Measurements from ENCODE around the gene SCLY.

The SCLY gene

GRCh38 chr2:238082151-238082550, 21.4 kb downstream of the SCLY start:
- no peak overlapping the region for H3K4me3 ChIP-seq (replicated peaks; ENCODE audit: low read depth, low read length)
- TF ChIP-seq, protein P1, sequence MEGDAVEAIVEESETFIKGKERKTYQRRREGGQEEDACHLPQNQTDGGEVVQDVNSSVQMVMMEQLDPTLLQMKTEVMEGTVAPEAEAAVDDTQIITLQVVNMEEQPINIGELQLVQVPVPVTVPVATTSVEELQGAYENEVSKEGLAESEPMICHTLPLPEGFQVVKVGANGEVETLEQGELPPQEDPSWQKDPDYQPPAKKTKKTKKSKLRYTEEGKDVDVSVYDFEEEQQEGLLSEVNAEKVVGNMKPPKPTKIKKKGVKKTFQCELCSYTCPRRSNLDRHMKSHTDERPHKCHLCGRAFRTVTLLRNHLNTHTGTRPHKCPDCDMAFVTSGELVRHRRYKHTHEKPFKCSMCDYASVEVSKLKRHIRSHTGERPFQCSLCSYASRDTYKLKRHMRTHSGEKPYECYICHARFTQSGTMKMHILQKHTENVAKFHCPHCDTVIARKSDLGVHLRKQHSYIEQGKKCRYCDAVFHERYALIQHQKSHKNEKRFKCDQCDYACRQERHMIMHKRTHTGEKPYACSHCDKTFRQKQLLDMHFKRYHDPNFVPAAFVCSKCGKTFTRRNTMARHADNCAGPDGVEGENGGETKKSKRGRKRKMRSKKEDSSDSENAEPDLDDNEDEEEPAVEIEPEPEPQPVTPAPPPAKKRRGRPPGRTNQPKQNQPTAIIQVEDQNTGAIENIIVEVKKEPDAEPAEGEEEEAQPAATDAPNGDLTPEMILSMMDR (IDR thresholded peaks at IDR 0.05; ENCODE audit: low read length, missing control alignments): no peak
- no peak for DNase-seq (ENCODE audit: low read depth)

GRCh38 chr2:238082827-238083226, 22.0 kb downstream of the SCLY start:
- TF ChIP-seq, protein P1 (IDR thresholded peaks at IDR 0.05; ENCODE audit: low read length, missing control alignments): no peak
- no peak overlapping the region for H3K4me3 ChIP-seq (replicated peaks; ENCODE audit: low read depth, low read length)
- no peak for DNase-seq (ENCODE audit: low read depth)

- DNase-seq (ENCODE audit: low read depth): no peak
- H3K4me3 ChIP-seq (replicated peaks; ENCODE audit: low read depth, low read length): no peak overlapping the region
- TF ChIP-seq, protein P1 (IDR thresholded peaks at IDR 0.05; ENCODE audit: low read length, missing control alignments): no peak
Measured at GRCh38 chr2:238083919-238084318, 23.1 kb downstream of the SCLY start.

- no peak overlapping the region for H3K4me3 ChIP-seq (replicated peaks; ENCODE audit: low read depth, low read length)
- no peak for DNase-seq (ENCODE audit: low read depth)
- TF ChIP-seq, protein P1 (IDR thresholded peaks at IDR 0.05; ENCODE audit: low read length, missing control alignments): no peak
Measured at GRCh38 chr2:238084761-238085160, 24.0 kb downstream of the SCLY start.

GRCh38 chr2:238085899-238086298, 25.1 kb downstream of the SCLY start:
- DNase-seq (ENCODE audit: low read depth): no peak
- H3K4me3 ChIP-seq (replicated peaks; ENCODE audit: low read depth, low read length): no peak overlapping the region
- TF ChIP-seq, protein P1 (IDR thresholded peaks at IDR 0.05; ENCODE audit: low read length, missing control alignments): no peak

DNA sequence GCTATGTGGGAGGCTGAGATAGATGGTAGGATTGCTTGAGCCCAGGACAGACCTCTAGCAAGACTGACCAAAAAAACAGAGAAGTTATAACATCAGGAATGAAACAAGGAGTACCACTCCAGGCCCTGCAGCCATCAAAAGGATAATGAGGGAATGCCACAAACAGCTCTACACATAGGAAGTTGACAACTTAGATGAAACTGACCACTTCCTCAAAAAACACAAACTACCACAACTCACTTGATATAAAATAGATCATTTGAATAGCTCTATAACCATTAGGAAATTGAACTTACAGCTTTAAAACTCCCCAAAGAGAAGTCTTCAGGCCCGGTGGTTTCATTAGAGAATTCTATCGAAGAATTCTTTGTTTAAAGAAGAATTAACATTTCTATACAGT, 26.4 kb downstream of the SCLY start:
- no peak for DNase-seq (ENCODE audit: low read depth)
- no peak overlapping the region for H3K4me3 ChIP-seq (replicated peaks; ENCODE audit: low read depth, low read length)
- TF ChIP-seq, protein P1 (IDR thresholded peaks at IDR 0.05; ENCODE audit: low read length, missing control alignments): no peak

DNA sequence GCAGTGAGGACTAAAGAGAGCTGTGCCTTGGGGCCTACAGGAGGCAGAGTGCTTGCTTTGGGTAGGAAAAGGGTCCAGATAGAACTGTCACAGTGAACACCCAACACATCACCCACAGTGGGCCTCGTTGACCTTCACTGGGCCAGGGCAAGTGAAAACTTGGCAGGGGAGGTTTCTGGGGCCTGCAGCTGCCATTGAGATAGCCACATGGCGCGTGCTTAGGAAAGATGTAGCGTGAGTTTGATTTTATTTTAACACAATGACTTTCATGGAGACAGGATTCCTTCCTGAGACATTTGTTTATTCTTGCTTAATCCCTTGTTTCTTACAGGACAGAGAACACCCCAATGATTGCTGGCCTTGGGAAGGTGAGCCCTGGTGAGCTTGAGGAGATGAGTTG, 30.1 kb downstream of the SCLY start:
- no peak overlapping the region for H3K4me3 ChIP-seq (replicated peaks; ENCODE audit: low read depth, low read length)
- no peak for DNase-seq (ENCODE audit: low read depth)
- TF ChIP-seq, protein P1 (IDR thresholded peaks at IDR 0.05; ENCODE audit: low read length, missing control alignments): no peak

Measured in fibroblast of pulmonary artery (primary cell).